GM19025 (cell line): Measurements from ENCODE around the gene AGL.
"Not testable (repeated sequence)": the region's sequence is repeated elsewhere in the genome, so short reads cannot be mapped to it uniquely, and the experiment has no call there.

Source experiments
- ATAC-seq: cut with Tn5 transposase; IDR thresholded peaks from one replicate; pipeline ENCODE4 v1.9.1; 2021; ENCODE audit warnings: mild to moderate bottlenecking, low read depth, moderate library complexity; ENCODE audit not compliant: unreplicated experiment

The AGL gene

DNA sequence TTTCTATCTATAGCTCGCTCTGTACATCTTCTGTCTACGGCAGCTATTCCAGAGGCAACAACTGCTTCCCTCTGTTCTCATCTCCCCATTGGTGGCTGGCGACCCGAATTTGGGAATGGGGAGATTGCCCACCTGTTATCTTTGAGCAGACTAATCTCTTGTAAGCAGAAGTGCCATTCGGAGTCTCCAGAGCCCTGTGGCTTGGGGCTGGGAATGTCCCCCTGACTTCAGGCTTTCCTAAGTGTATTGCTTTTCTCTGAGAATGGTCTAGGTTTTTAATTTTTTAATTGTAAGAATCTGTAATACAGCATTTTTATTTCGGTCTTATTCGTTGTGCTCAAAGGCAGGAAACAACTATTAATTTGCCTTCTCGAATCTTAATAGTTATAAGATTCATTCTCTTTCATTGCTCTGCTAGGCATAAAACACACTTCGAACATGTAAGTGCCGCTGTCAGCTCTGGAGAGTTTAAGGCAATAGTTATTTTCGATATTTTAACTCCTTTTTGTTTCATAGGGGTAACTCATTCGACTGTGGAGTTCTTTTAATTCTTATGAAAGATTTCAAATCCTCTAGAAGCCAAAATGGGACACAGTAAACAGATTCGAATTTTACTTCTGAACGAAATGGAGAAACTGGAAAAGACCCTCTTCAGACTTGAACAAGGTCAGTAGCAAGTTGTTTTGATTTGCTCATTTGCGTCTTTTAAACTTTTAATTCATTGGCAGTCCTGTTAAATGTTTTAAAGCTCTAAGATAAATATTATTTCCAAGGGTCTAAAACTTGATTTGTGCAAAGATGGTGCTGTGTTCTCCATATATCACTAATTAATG lies 514 bp downstream of the AGL start:
- ATAC-seq = no peak

- no peak for ATAC-seq
Observed at GRCh38 chr1:99851850-99852454, 1.8 kb downstream of the AGL start.

- ATAC-seq = no peak
Observed at GRCh38 chr1:99852648-99853047, 2.5 kb downstream of the AGL start.

DNA sequence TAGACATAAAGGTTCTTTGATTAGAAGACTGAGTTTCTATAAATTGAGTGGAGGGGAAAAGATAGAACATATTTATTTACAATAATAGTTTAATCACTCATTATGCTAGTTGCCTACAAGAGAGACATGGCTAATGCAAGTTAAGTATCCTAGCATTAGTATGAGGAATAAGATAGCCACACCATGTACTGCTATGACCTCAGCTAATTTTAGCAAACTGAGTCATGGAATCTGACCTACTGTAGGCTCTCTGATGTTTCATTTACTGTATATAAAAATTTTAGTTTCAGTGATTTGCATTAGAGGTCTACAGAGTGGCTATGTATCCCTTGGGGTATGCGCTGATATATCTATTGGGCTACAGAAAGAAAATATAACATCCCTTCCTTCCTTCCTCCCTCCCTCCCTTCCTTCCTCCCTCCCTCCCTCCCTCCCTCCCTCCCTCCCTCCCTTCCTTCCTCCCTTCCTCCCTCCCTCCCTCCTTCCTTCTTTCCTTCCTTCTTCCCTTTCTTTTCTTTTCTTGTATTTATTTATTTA lies 5.8 kb downstream of the AGL start:
- no peak for ATAC-seq

GRCh38 chr1:99857041-99857440 lies 6.9 kb downstream of the AGL start:
- not testable (repeated sequence) for ATAC-seq

GRCh38 chr1:99858286-99858685 lies 8.1 kb downstream of the AGL start:
- ATAC-seq = no peak

- no peak for ATAC-seq
Observed at GRCh38 chr1:99858881-99859280, 8.7 kb downstream of the AGL start.

DNA sequence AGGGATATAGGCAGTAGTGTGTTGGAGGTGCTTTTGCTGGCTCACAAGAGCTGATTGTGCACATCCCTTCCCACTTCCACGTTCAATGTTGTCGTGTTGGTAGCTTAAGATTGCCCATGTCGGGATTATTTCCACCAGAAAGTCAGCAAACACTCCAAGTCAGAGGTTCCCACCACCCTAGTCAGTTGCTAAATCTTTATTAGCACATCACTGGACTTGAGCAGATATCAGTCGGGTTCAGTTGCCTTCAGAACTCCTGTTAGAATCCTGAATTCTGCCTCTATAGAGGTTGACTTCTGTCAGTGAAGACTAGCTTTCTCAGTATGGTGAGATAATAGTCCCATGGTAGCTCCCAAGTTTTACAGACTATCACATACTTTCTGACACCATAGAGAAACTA lies 10.5 kb downstream of the AGL start:
- ATAC-seq = no peak

GRCh38 chr1:99867682-99868081 lies 17.5 kb downstream of the AGL start:
- no peak for ATAC-seq

DNA sequence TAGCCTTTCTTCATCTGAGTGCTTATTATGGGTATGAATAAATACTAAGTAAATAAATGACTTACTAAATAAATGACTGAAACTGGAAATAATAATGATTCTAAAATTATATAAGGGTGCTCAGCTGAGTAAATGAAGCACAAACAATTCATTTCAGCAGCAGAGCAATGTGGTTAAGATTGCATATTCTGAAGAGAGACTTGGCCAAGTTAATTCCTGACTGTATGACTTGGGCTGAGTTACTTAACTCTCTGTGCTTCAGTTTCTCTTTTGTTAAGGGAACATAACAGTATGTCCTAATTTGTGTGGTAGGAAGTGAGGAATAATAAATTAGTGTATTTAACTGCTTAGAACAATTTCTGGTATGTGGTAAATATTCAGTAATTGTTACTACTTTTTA lies 19.1 kb downstream of the AGL start:
- ATAC-seq = no peak

DNA sequence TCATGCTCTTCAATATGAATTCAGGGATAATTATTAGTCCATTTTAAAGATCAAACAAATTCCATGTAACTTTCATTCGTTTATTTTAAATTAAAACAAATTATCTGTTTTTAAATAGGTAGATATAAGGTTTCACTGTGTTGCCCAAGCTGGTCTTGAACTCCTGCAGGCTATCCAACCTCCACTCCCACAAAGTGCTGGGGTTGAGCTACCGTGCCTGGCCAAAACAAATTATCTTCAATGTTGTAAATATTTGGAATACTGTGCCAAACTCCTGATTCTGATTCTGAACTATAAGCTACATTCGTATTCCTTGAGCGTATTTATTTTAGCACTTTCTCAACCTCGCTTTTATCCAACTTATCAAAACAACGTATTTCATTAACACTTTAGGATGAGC lies 19.6 kb downstream of the AGL start:
- no peak for ATAC-seq

GRCh38 chr1:99872063-99872462 lies 21.9 kb downstream of the AGL start:
- no peak for ATAC-seq

- ATAC-seq = no peak
Observed at GRCh38 chr1:99877568-99877967, 27.4 kb downstream of the AGL start.

DNA sequence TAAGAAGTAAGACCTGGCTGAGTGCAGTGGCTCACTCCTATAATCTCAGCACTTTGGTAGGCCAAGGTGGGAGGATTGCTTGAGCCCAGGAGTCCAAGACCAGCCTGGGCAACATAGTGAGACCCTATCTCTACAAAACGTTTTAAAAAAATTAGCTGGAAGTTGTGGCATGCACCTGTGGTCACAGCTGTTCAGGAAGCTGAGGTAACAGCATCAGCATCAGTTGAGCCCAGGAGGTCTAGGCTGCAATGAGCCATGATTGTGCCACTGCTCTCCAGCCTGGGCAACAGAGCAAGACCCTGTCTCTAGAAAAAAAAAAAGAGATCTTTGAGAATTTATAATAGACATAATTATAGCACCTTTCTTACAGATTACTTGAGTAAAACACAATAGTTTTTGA lies 36.0 kb downstream of the AGL start:
- ATAC-seq = no peak

DNA sequence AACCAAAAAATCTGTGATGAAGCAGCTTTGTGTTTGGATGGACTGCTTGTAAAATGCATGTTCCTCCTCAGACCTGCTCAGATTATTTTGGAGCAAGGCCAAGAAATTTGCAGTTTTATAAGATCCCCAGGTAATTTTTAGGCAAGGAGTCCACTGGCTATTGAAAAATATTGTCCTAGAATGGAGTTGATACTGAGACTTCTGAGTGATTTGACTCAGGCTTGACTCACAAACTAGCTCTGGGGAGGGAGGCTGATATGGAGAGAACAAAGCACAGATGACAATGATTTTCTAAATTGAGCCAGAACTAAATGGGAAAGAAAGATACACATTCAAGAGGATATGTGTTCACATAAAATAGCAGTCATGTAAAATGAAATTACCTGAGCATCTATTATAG lies 36.7 kb downstream of the AGL start:
- ATAC-seq = no peak

GRCh38 chr1:99887890-99888289 lies 37.7 kb downstream of the AGL start:
- ATAC-seq = no peak

DNA sequence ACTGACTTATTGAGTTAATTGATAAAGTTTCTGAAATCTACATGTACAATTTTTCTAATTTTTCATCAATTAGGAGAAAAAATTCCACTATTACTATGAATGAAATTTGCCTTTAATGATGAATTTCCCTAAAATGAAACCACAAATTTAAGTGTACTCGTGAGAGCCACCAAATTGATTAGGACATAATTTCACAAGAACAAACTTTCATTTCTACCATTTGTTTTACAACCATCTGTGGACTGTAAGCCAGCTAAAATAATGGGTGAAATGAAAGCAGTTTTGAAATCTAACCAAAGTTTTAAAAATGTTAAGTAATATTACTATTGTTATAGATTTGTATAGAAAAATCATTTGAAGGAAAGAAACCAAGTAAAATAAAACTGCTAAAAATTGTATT lies 41.8 kb downstream of the AGL start:
- no peak for ATAC-seq

- ATAC-seq = not testable (repeated sequence)
Observed at GRCh38 chr1:99903278-99903677, 53.1 kb downstream of the AGL start.

- no peak for ATAC-seq
Observed at GRCh38 chr1:99906535-99906934, 56.4 kb downstream of the AGL start.

DNA sequence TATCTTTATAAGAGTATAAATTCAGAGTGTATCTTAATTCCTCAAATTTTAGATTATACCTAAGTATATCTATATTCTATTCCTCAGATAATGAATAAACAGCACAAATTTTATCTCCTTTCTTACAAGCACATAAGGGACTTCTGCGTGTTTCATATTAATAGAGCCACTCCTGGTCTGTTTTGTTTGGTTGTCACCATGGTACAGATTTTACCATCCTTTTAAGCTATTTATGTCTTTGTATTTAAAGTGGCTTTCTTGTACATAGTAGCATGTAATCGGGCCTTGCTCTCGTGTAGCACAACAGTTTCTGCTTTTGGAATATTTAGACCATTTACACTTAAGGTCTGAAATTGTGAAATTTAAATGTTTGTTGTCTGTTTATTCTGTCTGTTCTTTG lies 67.1 kb downstream of the AGL start:
- no peak for ATAC-seq

DNA sequence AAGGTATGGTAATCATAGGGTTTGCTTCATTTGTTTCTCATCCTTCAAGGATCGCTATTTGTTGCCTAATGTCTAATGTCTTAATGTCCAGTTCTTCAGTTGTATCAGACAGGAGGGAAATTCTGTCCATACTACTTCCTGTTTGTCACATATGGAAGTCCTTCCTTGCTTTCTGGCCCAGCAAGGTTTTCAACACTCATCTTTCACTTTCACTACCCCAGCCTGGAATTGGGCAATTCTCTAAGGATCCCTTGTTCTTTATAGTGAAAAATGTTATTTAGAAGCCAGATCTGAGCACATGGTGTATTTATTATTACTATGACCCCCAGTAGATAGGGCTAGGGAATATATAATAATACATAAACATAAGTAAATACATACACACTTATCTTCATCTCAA lies 69.1 kb downstream of the AGL start:
- no peak for ATAC-seq

DNA sequence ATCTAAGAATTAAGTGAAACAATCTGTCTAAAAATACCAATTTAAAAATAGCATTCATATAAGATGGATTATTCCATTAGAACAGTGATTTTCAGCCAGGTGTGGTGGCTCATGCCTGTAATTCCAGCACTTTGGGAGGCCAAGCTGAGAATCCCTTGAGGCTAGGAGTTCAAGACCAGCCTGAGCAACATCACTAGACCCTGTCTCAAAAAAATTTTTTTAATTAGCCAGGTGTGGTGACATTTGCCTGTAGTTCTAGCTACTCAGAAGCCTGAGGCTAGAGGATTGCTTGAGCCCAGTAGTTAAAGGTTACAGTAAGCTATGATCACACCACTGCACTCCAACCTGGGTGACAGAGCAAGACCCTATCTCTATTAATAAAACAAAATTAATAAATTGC lies 84.6 kb downstream of the AGL start:
- ATAC-seq = no peak
